Mucosa of descending colon (tissue), 3 donors: Measurements from ENCODE around the gene FALEC. TPM values are rescaled to one million over a fixed set of nuclear protein-coding genes. Genes with fewer than 3 reads are reported as not detected.

ENCODE experiments used
- ATAC-seq: fragments of 200-7000 bp; cut with Tn5 transposase; one replicate; pipeline ENCODE4 v1.9.1; 2020; ENCODE audit warnings: mild to moderate bottlenecking, moderate library complexity
- DNase-seq, 3 donors: peaks; one replicate each; pipeline ENCODE4 v3.0.0-alpha.2; 2020
- H3K36me3 ChIP-seq: fragments of 200-600 bp; one replicate; pipeline ENCODE4 v1.8.0; 2021; ENCODE audit warnings: low read depth, mild to moderate bottlenecking
- H3K4me1 ChIP-seq: fragments of 200-600 bp; one replicate; pipeline ENCODE4 v1.8.0; 2021; ENCODE audit warnings: low read depth, mild to moderate bottlenecking
- H3K4me3 ChIP-seq: fragments of 200-600 bp; one replicate; pipeline ENCODE4 v1.8.0; 2021; ENCODE audit warnings: mild to moderate bottlenecking
- H3K9me3 ChIP-seq: fragments of 200-600 bp; one replicate; pipeline ENCODE4 v1.8.0; 2021; ENCODE audit warnings: mild to moderate bottlenecking
- intact Hi-C, 2 donors: fragments of 100-400 bp; cut with DNase I in 1 of 2; cut with micrococcal nuclease in 1 of 2; formaldehyde crosslinking; loops; one replicate each; pipeline versions ENCODE4 v1.11.0 to v1.11.1; 2022; cut with DNase I, micrococcal nuclease
- total RNA-seq, 3 donors: library from RNA; stranded (reverse); fragmentation: NEBNext Ultra II Directional in 2 of 3; extraction: Animal tissue kit (Norgen Biotek cat#: 25700) in 2 of 3; gene quantifications; one replicate each; pipeline versions ENCODE4 v1.2.1 to v1.2.4, GENCODE V29; 2021 to 2023
- TF ChIP-seq, protein P1 (sequence below): fragments of 200-600 bp; IDR thresholded peaks from one replicate; pipeline ENCODE4 v1.8.0; 2022; ENCODE audit warnings: antibody characterized with exemption, mild to moderate bottlenecking
- donor health status: DM: no; HTN: no; CAD: no; lungs with moderate emphysema.
- donor health status: DM: no; HTN: no; CAD: no.
- donor health status: DM: no; HTN: yes; CAD: no.

FALEC gene
- total RNA-seq, 3 donors from 2014 or later = not detected

DNA sequence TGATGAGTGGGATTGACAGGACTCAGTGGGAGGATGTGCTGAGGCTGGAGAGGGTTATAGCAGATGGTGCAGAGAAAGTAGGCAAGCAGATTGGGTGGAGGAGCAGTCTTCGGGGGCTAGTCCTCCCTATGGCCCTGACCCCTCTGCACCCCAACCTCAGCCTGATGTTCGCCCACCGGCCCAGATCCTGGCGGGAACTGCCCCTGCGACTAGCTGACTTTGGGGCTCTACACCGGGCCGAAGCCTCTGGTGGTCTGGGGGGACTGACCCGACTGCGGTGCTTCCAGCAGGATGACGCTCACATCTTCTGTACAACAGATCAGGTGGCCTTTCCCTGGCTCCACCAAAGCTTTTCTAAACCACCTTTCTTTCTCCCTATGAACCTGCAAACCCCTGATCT is 17.2 kb upstream of the FALEC start:
- no peak for ATAC-seq
- H3K36me3 ChIP-seq = no peaks in the 10 kb centered on the region

DNA sequence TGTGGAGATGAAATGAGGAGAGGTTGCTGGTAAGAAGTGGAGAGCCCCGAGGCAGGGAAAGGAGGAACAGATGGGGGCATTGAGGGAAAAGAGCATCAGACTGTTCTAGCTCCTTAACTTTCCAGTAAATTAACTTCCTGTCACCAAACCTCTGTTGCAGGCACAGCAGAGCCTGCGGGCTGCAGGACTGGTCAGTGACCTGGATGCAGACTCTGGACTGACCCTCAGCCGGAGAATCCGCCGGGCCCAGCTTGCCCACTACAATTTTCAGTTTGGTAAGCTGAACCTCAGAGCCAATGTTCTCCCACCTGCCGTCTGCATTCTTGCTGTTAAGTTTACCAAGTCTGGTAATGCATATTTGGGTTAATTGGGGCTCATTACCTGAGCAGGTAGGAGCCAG is 10.1 kb upstream of the FALEC start:
- no peak overlapping the region for H3K4me3 ChIP-seq
- no peaks in the 10 kb centered on the region for H3K9me3 ChIP-seq
- ATAC-seq = no peak
- intact Hi-C loops = no loop called here
- TF ChIP-seq, protein P1, sequence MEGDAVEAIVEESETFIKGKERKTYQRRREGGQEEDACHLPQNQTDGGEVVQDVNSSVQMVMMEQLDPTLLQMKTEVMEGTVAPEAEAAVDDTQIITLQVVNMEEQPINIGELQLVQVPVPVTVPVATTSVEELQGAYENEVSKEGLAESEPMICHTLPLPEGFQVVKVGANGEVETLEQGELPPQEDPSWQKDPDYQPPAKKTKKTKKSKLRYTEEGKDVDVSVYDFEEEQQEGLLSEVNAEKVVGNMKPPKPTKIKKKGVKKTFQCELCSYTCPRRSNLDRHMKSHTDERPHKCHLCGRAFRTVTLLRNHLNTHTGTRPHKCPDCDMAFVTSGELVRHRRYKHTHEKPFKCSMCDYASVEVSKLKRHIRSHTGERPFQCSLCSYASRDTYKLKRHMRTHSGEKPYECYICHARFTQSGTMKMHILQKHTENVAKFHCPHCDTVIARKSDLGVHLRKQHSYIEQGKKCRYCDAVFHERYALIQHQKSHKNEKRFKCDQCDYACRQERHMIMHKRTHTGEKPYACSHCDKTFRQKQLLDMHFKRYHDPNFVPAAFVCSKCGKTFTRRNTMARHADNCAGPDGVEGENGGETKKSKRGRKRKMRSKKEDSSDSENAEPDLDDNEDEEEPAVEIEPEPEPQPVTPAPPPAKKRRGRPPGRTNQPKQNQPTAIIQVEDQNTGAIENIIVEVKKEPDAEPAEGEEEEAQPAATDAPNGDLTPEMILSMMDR = no peak
- no peaks in the 10 kb centered on the region for H3K36me3 ChIP-seq
- H3K4me1 ChIP-seq = no peaks in the 10 kb centered on the region
- no peak for DNase-seq

More for the DNA sequence above, 17.2 kb upstream of the FALEC start:
- Histone ChIP-seq H3K4me1 (no peaks in the 10 kb centered on the region), H3K9me3 (no peaks in the 10 kb centered on the region), H3K4me3 (no peak overlapping the region)
- TF ChIP-seq, protein P1 = no peak
- intact Hi-C loops = no loop called here
- DNase-seq = no peak

DNA sequence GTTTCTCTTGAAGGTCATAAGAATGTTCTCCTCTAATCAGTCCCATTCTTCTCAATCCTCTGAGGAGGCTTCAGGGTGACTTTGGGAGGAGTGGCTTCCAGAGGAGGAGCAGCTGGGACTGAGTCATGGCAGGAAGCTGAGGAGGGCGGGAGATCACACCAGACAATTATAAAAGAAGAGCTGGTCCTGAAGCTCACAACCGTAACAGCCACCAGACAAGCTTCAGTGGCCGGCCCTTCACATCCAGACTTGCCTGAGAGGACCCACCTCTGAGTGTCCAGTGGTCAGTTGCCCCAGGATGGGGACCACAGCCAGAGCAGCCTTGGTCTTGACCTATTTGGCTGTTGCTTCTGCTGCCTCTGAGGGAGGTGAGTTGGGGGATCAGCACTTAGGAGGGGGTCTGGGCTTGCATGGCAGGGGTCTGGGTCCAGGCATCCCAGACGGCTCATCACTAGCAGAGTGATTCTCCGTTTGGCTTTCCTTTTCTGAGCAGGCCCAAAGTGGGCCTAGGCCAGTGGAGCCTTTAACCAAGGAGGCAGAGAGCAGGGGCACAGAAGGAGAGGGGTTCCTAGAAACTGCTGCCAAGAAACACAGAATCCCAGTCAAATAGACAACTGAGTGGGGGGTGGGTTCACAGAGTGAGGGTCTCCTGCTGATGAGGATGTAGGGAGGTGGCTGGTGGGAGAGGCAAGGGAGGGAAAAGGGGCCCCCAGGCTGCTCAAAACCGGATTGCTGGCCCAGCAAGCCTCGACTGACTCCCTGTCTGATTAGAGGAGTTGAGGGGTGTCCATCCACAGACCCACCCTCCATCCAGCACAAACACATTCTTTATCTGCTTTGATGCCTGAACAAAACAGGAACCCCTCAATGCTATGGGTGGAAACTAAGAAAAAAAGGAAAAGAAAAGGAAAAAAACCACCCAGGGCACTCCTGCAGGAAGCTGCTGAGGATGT is 7.4 kb upstream of the FALEC start, which contains the start of gene ECM1:
Gene ECM1 (plus strand): TSS at position 198 of the 953 bp plus-strand sequence. CDS start 101 bp downstream, at position 299.
- no peaks in the 10 kb centered on the region for H3K36me3 ChIP-seq
- ATAC-seq (peak; percentile 94), DNase-seq (peak in 1 of 3 donors; percentile 55)
- H3K4me1 ChIP-seq = no peaks in the 10 kb centered on the region
- no peaks in the 10 kb centered on the region for H3K9me3 ChIP-seq
- no peak within 1 kb of the TSS for H3K4me3 ChIP-seq
- TF ChIP-seq, protein P1 = no peak
- intact Hi-C loops = no loop called here

DNA sequence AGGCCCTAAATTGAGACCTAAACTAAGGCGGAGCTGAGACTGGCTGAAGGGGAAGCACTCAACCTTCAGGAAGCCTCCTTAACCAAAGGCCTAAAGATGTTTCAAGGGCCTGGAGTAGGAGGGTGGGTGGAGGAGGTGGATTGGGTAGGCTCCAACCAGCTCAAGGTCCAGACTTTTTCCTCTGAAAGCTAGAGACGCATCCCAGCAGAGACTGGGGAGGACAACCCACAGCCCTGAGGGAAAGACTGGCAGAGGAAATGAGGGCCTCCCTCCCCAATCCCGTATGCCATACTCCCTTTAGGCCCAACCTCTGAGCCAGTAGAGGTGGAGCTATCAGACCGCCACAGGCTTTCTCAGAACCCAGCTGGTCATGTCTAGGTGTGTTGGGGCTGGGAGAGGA is 6.6 kb upstream of the FALEC start:
- ATAC-seq (no peak), DNase-seq (no peak)
- Histone ChIP-seq H3K9me3 (no peaks in the 10 kb centered on the region), H3K4me1 (no peaks in the 10 kb centered on the region), H3K36me3 (no peaks in the 10 kb centered on the region), H3K4me3 (no peak overlapping the region)
- intact Hi-C loops = no loop called here
- TF ChIP-seq, protein P1 = no peak

DNA sequence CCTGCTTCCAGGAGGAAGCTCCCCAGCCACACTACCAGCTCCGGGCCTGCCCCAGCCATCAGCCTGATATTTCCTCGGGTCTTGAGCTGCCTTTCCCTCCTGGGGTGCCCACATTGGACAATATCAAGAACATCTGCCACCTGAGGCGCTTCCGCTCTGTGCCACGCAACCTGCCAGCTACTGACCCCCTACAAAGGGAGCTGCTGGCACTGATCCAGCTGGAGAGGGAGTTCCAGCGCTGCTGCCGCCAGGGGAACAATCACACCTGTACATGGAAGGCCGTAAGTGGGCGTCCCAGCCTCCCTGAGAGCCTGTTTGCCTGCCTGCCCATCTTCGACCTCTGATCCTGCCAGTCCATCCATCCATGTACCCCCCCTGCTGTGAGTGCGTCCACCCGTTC is 4.0 kb upstream of the FALEC start:
- intact Hi-C loops = no loop called here
- no peak overlapping the region for H3K4me3 ChIP-seq
- TF ChIP-seq, protein P1 = no peak
- no peaks in the 10 kb centered on the region for H3K9me3 ChIP-seq
- no peaks in the 10 kb centered on the region for H3K36me3 ChIP-seq
- ATAC-seq (no peak), DNase-seq (no peak)
- peaks cover 8% of the 10 kb centered on the region for H3K4me1 ChIP-seq
